HG03108 (cell line): ENCODE data around the gene SLC7A14.
A peak's percentile ranks its signal among the peaks of the same experiment; 100 is the strongest.
"Not testable (repeated sequence)": the region's sequence is repeated elsewhere in the genome, so short reads cannot be mapped to it uniquely, and the experiment has no call there.

Experiments used
- ATAC-seq: cut with Tn5 transposase; IDR thresholded peaks from one replicate; pipeline ENCODE4 v1.9.1; 2021; ENCODE audit warnings: moderate library complexity; ENCODE audit not compliant: unreplicated experiment

Gene SLC7A14

DNA sequence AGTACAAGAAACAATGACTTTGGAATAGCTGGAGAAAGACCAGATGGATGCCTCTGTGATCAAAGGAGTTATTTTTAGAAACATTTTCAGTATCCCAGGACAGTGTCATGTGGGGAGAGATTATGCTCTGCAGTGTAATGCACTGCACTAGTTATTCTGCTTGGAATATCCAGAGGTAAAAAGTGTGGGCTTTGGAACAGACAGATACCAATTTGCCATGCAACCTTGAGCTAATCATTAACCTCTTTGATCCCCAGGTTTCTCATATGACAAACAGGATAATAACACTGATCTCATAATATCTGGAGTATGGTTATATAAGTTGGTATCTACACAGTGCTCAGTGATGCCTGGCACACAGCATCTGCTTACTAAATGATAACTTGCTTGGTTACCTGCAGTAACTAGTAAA, 12.2 kb upstream of the SLC7A14 start:
- ATAC-seq: no peak

GRCh38 chr3:170594528-170594927, 8.7 kb upstream of the SLC7A14 start:
- ATAC-seq: no peak

DNA sequence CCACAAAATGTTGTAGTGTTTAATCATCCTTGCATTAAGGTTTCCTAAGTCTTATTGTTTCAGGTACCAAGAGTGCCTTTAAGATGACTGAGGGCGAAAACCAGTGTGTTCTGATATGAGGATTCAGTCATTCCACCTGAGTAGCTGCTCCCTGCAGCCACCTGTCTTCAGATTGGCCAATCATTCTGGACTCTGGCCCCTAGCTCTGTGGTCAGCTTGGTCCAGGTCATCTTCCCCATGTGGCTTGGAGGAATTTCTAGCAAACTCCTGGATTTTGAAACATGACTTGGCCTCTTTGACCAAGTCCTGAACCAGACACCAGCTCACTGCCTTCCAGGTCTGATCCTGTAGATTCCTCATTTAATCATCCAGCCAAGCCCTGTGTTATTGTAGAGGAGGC, 7.8 kb upstream of the SLC7A14 start:
- ATAC-seq: no peak

DNA sequence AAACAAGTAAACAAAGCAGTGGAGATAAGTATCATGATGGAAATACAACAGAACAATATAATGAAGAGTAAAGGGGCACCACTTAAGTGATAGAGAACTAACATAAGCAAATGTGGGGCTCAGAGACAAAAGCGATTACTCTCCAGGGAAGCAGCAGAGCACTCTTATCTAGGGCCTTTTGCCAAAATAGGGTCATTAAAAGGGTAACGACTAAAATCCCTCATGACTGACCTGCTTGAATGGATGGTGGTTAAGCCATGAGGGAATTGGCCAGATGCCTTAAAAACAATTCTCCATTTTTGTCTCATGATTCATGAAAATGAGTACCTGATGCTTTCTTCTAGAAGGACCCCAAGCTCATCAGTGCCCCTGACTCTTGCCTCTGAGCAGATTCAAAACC, 3.2 kb upstream of the SLC7A14 start:
- ATAC-seq: no peak

- no peak for ATAC-seq
These were observed 603 bp downstream of the SLC7A14 start for GRCh38 chr3:170585008-170585936.

GRCh38 chr3:170584585-170585007, 1.3 kb downstream of the SLC7A14 start:
- ATAC-seq: no peak

- no peak for ATAC-seq
These were observed 6.2 kb downstream of the SLC7A14 start for GRCh38 chr3:170579646-170580045.

DNA sequence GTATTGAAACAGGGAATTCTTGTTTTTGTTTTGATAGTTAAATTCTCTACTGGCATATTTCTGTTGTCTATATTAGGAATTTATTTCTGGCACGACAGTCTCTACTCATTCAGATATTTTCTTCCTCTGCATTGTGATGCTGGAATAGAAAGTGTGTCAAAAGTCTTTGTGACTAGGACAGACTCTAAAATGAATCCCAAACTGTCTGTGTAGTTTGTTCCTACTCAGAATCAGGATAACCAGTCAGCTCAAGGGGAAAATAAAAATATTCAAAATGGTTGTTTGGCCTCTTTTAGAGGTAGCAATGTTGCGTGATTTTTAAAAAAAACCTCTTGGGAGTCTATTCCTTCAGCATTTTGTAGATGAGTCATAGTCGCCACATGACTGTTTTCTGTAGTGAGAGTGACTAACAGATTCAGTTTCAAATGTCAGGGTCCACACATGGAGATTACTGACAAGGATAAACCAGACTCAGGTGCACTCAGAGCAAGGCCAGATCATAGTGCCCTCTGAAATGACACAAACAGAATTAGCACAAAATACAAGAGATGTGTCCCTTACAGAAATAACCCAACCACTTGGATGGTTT, 13.1 kb downstream of the SLC7A14 start:
- peak; percentile 98 for ATAC-seq

- ATAC-seq: not testable (repeated sequence)
These were observed 18.3 kb downstream of the SLC7A14 start for GRCh38 chr3:170567598-170567997.

DNA sequence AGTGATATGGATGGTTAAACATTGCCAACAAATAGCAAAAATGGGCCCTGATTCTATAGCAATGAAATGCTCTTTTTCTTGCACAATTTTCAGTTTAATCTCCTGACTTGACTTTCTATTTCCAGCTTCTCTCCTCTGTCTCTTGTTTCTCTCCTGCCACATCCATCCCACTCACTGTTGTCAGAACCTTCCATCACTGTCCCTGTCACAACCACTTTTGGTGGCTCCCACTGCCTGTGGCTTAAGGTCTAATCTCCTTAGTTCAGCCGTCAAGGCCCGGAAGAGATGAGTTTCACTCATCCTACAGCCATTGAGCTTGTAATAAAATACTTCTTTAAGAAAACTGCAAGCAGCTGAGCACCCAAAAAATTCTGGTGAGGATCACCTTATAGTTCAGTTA, 19.5 kb downstream of the SLC7A14 start:
- ATAC-seq: no peak

- ATAC-seq: no peak
These were observed 20.4 kb downstream of the SLC7A14 start for GRCh38 chr3:170565495-170565894.

DNA sequence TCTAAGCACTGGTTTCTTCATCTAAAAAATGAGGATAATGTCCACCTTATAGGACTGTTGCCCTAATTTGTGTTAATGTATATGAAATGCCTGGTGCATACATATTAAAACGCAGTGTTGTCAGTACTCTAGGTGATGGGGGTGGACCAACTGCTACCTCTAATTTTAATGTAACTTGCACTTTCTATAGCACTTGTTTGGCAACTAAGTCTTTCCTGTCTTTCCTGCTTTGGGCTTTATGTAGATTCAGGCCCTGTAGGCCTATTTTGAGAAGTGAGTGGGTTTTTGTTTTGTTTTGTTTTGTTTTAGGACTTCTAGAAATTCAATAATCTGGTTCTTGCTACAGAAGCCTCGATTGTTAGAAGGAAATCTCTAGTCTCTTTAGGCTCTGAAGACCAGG, 21.2 kb downstream of the SLC7A14 start:
- peak; percentile 39 for ATAC-seq

DNA sequence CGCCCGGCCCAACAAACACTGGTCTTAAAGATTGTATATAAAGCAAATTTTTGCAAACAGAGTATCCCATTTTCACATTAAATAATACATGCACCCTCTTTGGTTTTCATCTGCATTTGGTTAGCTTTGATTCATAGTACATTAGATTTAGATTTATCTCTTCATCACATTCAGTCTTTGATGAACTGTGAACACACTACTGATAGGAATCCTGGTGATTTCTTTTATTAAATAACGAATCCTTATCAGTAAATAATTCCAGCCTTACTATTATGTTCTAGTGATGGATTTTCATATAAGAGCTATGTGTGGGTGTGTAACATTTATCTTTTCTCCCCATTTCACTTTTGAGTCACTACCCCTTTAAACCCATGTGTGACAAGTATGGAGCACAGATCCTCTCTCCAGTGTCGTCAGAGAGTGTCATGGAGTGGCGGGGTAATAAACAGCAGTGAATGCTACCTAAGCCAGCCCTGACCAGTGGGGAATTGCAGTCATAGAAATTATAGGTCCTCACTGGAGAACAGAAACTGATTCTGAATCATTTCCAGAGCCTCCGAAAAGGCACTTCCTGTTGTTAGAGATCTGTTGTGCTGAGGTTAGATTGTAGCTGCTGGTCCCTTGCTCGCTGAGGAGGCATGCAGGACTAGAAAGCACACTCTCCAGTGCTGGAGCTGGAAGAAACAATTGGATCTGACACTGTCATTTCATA, 22.0 kb downstream of the SLC7A14 start:
- ATAC-seq: peak; percentile 75

GRCh38 chr3:170562080-170562479, 23.8 kb downstream of the SLC7A14 start:
- no peak for ATAC-seq

GRCh38 chr3:170560717-170561382, 25.0 kb downstream of the SLC7A14 start:
- ATAC-seq: no peak

- no peak for ATAC-seq
These were observed 25.6 kb downstream of the SLC7A14 start for GRCh38 chr3:170560296-170560695.

DNA sequence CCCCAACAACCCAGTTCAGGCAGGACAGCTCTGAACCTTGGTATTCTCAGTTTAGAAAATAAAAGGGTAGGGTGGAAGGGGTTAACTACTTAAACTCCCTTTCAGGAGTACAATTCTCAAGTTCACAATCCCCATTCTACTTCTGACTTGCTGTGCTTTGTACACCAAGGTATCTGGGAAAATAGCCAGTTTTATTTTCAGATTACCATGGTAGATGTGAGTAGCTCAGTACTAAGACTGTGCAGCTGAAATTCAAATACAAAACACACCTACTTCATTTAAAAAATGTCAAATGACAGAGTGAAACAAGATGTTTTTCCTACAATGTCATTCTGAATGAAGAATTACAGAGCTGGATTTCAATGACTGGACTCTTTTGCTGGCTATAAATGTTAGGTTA, 27.4 kb downstream of the SLC7A14 start:
- ATAC-seq: no peak

DNA sequence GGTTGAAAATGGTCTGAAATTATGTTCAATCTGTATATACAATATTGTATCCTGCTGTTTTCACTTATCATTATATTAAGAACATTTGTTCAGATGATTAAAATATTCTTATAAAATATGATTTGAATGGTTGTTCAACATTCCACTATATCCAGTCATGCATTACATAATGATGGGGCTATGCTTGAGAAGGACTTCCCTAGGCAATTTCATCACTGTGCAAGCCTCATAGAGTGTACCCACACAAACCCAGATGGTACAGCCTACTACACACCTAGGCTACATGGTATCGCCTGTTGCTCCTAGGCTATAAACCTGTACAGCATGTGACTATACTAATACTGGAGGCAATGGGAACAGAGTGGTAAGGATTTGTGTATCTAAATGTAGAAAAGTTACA, 30.5 kb downstream of the SLC7A14 start:
- ATAC-seq: no peak

- ATAC-seq: no peak
These were observed 31.8 kb downstream of the SLC7A14 start for GRCh38 chr3:170553788-170554757.

- ATAC-seq: no peak
These were observed 34.6 kb downstream of the SLC7A14 start for GRCh38 chr3:170551252-170551651.
